Measurements from ENCODE around the gene FNDC11. TPM values are rescaled to one million over a fixed set of nuclear protein-coding genes. Genes with fewer than 3 reads are reported as not detected.
"Not testable (repeated sequence)": the region's sequence is repeated elsewhere in the genome, so short reads cannot be mapped to it uniquely, and the experiment has no call there.

Gene FNDC11
- total and polyA plus RNA-seq, 5 experiments from 2014 or later = 0.13 to 0.36 (median 0.25) TPM; not detected in 2

DNA sequence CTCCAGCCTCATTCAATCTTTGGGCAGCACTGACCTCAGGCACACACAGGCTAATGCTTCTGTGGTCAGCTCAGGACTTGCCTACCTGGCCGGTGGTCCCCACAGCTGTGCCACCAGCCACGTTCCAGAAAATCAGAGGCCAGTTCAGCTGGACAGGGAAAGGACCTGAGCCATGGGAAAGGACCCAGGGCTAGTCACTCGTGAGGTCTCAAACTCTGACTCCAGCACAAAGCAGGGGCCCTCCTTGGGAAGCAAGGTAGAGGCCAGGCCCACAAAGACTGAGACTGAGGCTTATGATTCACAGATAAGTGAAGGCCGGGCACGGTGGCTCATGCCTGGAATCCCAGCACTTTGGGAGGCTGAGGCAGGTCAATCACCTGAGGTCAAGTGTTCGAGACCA, 42.5 kb downstream of the FNDC11 start:
- Mint-ChIP-seq H3K4me1 (peaks cover 0 to 4% (median 1%) of the 10 kb centered on the region in 4 donors), H3K36me3 (peaks cover 7 to 54% (median 38%) of the 10 kb centered on the region in 3 donors), H3K27me3 (no peaks in the 10 kb centered on the region), H3K27ac (no peak overlapping the region), H3K4me3 (no peak overlapping the region), H3K9me3 (no peaks in the 10 kb centered on the region)
- DNase-seq (no peak), ATAC-seq (no peak)
- POLR2A ChIA-PET = no interaction called here

DNA sequence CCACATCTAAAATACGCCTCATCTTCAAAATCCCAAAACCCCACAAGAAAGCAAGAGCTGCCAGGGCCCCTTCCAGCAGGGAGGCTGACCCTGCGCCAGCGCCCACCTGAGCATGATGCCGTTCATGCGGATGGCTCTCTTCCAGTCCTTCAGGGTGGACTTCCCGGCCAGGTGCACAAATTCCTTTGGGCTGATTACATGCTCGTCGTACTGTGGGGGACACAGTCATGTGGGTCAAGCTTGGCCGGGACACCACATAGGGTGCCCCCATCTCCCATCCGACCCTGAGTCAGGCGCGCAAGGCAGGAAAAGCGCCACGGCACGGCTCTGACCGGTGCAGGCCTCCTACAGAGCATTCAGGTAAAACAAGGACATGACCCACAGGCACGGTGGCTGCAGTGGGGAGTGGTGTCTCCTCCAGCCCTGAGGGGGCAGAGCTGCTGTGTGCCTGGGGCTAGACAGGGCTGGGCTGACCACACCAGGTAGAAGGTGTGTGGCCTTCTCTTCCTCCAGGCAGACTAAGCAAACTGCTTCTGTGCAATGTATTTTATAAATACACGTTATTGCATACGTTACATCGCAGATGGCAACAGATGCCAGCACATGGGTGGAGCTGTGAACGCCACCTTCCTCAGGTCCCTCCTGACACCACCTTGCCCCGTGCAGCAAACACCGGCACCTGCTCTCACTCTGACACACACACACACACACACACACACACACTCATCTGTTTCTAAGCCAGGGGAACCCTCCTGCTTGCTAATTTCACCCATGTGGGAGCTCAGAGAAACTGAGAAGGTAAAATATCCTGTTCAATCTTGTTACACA, 43.9 kb downstream of the FNDC11 start:
- H3K36me3 Mint-ChIP-seq = peaks cover 10 to 54% (median 42%) of the 10 kb centered on the region in 3 donors
- no peaks in the 10 kb centered on the region for H3K9me3 Mint-ChIP-seq
- POLR2A ChIA-PET = interaction anchor here (0.6 to 2.0 kb wide), 2 partner anchors 50 to 60 kb away, joined by 4 to 5 read pairs; partner anchors contain the start of gene RTEL1
- H3K4me3 Mint-ChIP-seq = no peak overlapping the region
- ATAC-seq = no peak
- H3K27ac Mint-ChIP-seq = peak overlapping the region in 1 of 10 donors; percentile 9
- peaks cover 0 to 6% (median 3%) of the 10 kb centered on the region in 4 donors for H3K4me1 Mint-ChIP-seq
- no peak for DNase-seq
- no peaks in the 10 kb centered on the region for H3K27me3 Mint-ChIP-seq

DNA sequence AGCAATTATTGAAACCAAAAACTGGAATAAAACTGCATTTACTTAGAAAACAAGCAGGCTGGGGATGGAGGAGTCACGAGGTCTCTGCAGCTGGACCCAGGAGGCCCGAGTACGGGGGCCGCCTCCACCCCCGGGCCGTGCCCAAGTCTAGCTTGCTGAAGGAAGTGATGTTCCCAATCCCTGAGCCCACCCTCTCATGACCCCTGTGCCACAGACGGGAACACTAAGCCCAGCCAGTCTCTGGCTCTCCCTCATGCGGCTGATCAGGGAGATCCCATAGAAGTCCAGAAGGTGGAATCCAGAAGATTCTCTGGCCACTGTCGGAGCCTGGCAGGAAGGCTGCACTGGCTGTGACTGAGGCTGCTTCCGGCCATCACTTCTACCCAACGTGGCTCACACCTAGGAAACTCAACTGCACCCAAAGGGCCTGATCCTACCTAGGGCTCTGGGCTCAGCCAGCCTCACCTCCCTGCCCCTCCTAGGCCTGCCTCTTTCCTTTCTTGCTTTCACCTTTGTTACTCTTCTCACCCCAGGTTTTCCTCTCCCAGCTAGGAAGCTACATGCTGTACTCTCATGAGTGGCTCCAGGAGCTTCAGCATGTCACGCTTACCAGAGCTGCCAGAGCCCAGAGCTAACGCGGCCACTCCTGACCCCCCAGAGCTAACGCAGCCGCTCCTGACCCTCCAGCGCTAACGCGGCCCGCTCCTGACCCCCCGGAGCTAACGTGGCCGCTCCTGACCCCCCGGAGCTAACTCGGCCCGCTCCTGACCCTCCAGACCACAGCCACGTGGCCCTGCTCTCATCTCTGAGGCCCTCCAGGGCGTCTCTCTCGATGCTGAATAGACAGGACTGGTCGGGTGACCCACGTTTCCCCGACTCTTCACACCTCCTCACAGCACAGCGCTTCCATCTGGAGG, 44.8 kb downstream of the FNDC11 start:
- POLR2A ChIA-PET = interaction anchor here (0.9 to 2.0 kb wide), 3 partner anchors 11 to 59 kb away, joined by 3 to 5 read pairs (median 3); partner anchors contain the start of gene RTEL1
- Mint-ChIP-seq H3K4me3 (no peak overlapping the region), H3K27me3 (no peaks in the 10 kb centered on the region), H3K9me3 (no peaks in the 10 kb centered on the region), H3K36me3 (peaks cover 6 to 52% (median 36%) of the 10 kb centered on the region in 3 donors), H3K4me1 (peaks cover 0 to 6% (median 3%) of the 10 kb centered on the region in 4 donors), H3K27ac (peak overlapping the region in 1 of 10 donors; percentile 46)
- DNase-seq = no peak
- no peak for ATAC-seq

DNA sequence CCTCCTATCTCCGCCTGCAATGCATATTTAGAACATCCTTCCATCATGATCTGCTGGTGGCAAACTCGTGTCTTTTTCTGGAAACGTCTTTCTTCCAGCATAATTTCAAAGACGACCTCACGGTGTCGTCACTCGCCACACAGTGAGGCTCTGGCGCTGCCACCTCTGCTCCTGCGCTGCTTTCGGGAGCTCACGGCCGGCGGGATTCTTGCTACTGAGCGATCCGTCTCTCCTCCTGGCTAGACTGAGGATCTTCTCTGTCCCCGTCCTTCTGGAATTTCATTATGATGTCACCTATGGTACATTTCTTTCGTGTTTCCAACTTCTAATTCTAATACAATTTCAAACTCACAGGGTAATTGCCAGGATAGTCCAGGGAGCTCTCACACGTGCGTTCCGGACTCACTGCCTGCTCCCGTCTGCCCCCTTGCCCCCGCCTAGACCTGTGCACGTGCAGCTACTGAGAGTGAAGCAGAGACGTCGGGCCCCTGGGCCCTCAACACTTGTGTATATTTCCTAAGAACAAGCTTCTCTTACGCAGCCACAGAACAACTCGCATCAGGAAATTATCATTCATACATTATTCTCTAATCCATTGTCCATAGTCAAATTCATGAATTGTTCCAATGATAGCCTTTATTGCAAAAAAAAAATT, 45.6 kb downstream of the FNDC11 start:
- no peak overlapping the region for H3K4me3 Mint-ChIP-seq
- no peak for DNase-seq
- peaks cover 6 to 57% (median 36%) of the 10 kb centered on the region in 3 donors for H3K36me3 Mint-ChIP-seq
- POLR2A ChIA-PET = interaction anchor here (0.6 to 2.0 kb wide), 4 partner anchors 10 to 58 kb away, joined by 3 to 5 read pairs (median 4); partner anchors contain the start of gene RTEL1
- no peaks in the 10 kb centered on the region for H3K27me3 Mint-ChIP-seq
- no peak for ATAC-seq
- peaks cover 0 to 6% (median 3%) of the 10 kb centered on the region in 4 donors for H3K4me1 Mint-ChIP-seq
- no peaks in the 10 kb centered on the region for H3K9me3 Mint-ChIP-seq
- H3K27ac Mint-ChIP-seq = peak overlapping the region in 2 of 10 donors; percentile 46 to 65

DNA sequence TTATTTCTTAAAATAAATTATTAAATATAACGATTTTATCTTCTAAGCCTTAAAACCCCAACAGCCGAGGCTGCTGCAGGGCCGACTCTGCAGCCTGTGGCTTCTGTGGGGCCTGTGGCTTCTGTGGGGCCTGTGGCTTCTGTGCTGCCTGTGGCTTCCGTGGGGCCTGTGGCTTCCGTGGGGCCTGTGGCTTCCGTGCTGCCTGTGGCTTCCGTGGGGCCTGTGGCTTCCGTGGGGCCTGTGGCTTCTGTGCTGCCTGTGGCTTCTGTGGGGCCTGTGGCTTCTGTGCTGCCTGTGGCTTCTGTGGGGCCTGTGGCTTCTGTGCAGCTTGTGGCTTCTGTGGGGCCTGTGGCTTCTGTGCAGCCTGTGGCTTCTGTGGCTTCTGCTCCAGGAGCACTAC, 47.7 kb downstream of the FNDC11 start:
- H3K4me3 Mint-ChIP-seq, H3K9me3 Mint-ChIP-seq, H3K4me1 Mint-ChIP-seq, H3K27me3 Mint-ChIP-seq, ATAC-seq: not testable (repeated sequence)
- peak overlapping the region in 4 of 10 donors; percentile 36 to 74 (median 61) for H3K27ac Mint-ChIP-seq
- H3K36me3 Mint-ChIP-seq = peaks cover 6 to 50% (median 31%) of the 10 kb centered on the region in 3 donors
- peak in 3 of 10 donors; percentile 16 to 44 (median 27) for DNase-seq
- POLR2A ChIA-PET = interaction anchor here (1.2 kb wide), 1 partner anchor 40 kb away, joined by 3 read pairs; no protein-coding TSS in a partner anchor

DNA sequence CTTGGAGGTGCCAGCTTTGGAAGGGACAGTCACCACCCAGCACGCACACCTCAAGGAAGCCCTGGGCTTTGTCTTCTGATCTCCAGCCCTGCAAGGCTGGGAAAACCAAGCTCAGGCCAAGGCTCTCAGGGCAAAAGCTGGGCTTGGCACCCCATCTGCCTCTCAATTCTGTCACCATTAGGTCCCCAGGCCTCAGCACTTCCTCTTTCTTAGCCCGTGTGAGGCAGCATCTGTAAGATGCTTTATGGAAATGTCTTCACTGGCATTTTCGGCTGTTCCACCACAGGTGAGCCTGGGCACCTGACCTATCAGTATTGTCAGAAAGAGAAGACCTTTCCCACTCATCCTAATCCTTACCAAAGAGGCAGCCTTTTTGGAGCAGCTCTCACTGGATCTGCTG, 48.4 kb downstream of the FNDC11 start:
- POLR2A ChIA-PET = interaction anchor here (1.2 kb wide), 1 partner anchor 39 kb away, joined by 3 read pairs; no protein-coding TSS in a partner anchor
- no peak for DNase-seq
- no peaks in the 10 kb centered on the region for H3K27me3 Mint-ChIP-seq
- peak overlapping the region in 4 of 10 donors; percentile 36 to 60 (median 56) for H3K27ac Mint-ChIP-seq
- no peak overlapping the region for H3K4me3 Mint-ChIP-seq
- H3K4me1 Mint-ChIP-seq = peaks cover 0 to 6% (median 5%) of the 10 kb centered on the region in 4 donors
- peaks cover 6 to 48% (median 30%) of the 10 kb centered on the region in 3 donors for H3K36me3 Mint-ChIP-seq
- no peaks in the 10 kb centered on the region for H3K9me3 Mint-ChIP-seq
- no peak for ATAC-seq

Other genes with a start within 250 kb of the FNDC11 start
- not detected for gene CHRNA4, start 192.8 kb upstream of the FNDC11 start, total RNA-seq
- gene CHRNA4, start 192.8 kb upstream of the FNDC11 start, polyA plus RNA-seq = not detected
- under 1 TPM; 0.30 to 0.49 TPM for gene KCNQ2, start 81.5 kb upstream of the FNDC11 start, total RNA-seq
- not detected for gene KCNQ2, start 81.5 kb upstream of the FNDC11 start, polyA plus RNA-seq
- gene EEF1A2, start 55.1 kb upstream of the FNDC11 start, total RNA-seq = under 1 TPM; 0.16 to 0.18 TPM
- gene EEF1A2, start 55.1 kb upstream of the FNDC11 start, polyA plus RNA-seq = not detected
- gene PPDPF, start 33.4 kb upstream of the FNDC11 start, total RNA-seq = 100 to 1,000 TPM; 225 to 229 TPM
- gene PPDPF, start 33.4 kb upstream of the FNDC11 start, polyA plus RNA-seq = 10 to 100 TPM; 47.4 to 93.1 (median 78.1) TPM
- under 1 TPM; 0.16 to 0.29 TPM for gene PTK6, start 16.8 kb upstream of the FNDC11 start, total RNA-seq
- under 1 TPM; 0.09 to 0.44 (median 0.15) TPM for gene PTK6, start 16.8 kb upstream of the FNDC11 start, polyA plus RNA-seq
- not detected for gene SRMS, start 6.4 kb upstream of the FNDC11 start, total RNA-seq
- gene SRMS, start 6.4 kb upstream of the FNDC11 start, polyA plus RNA-seq = not detected
- 10 to 100 TPM; 22.7 to 24.4 TPM for gene HELZ2, start 20.1 kb downstream of the FNDC11 start, total RNA-seq
- gene HELZ2, start 20.1 kb downstream of the FNDC11 start, polyA plus RNA-seq = 1 to 10 TPM; 3.1 to 4.6 (median 4.1) TPM
- 10 to 100 TPM; 26.1 to 26.6 TPM for gene GMEB2, start 72.9 kb downstream of the FNDC11 start, total RNA-seq
- gene GMEB2, start 72.9 kb downstream of the FNDC11 start, polyA plus RNA-seq = 10 to 100 TPM in 1 of 3 donors, 1 to 10 TPM in 2; 6.2 to 16.3 (median 6.8) TPM
- gene STMN3, start 99.3 kb downstream of the FNDC11 start, total RNA-seq = 100 to 1,000 TPM in 1 of 2 experiments, 10 to 100 TPM in 1; 94.3 to 102 TPM
- gene STMN3, start 99.3 kb downstream of the FNDC11 start, polyA plus RNA-seq = 10 to 100 TPM; 21.6 to 35.4 (median 34.0) TPM
- 10 to 100 TPM; 23.6 to 25.5 TPM for gene RTEL1, start 104.2 kb downstream of the FNDC11 start, total RNA-seq
- gene RTEL1, start 104.2 kb downstream of the FNDC11 start, polyA plus RNA-seq = 1 to 10 TPM; 3.2 to 6.8 (median 4.4) TPM
- 1 to 10 TPM in 1 of 2 experiments, under 1 TPM in 1; 0.96 to 1.1 TPM for gene TNFRSF6B, start 142.5 kb downstream of the FNDC11 start, total RNA-seq
- gene TNFRSF6B, start 142.5 kb downstream of the FNDC11 start, polyA plus RNA-seq = under 1 TPM in 2 of 3 donors, not detected in 1; 0.22 to 0.84 TPM
- gene ARFRP1, start 153.8 kb downstream of the FNDC11 start, total RNA-seq = 100 to 1,000 TPM; 106 to 108 TPM
- 10 to 100 TPM; 60.1 to 92.1 (median 80.9) TPM for gene ARFRP1, start 153.8 kb downstream of the FNDC11 start, polyA plus RNA-seq
- 10 to 100 TPM; 52.6 to 53.9 TPM for gene ZGPAT, start 153.9 kb downstream of the FNDC11 start, total RNA-seq
- gene ZGPAT, start 153.9 kb downstream of the FNDC11 start, polyA plus RNA-seq = 10 to 100 TPM; 42.3 to 73.8 (median 47.1) TPM
- 100 to 1,000 TPM in 1 of 2 experiments, 10 to 100 TPM in 1; 95.0 to 104 TPM for gene LIME1, start 182.5 kb downstream of the FNDC11 start, total RNA-seq
- 100 to 1,000 TPM; 255 to 292 (median 282) TPM for gene LIME1, start 182.5 kb downstream of the FNDC11 start, polyA plus RNA-seq
- 100 to 1,000 TPM; 124 to 134 TPM for gene SLC2A4RG, start 185.6 kb downstream of the FNDC11 start, total RNA-seq
- gene SLC2A4RG, start 185.6 kb downstream of the FNDC11 start, polyA plus RNA-seq = 1 to 10 TPM; 3.8 to 4.8 (median 4.7) TPM